IMR-90 (cell line): Measurements from ENCODE around the gene AOPEP. TPM values are rescaled to one million over a fixed set of nuclear protein-coding genes. Genes with fewer than 3 reads are reported as not detected.

Source experiments
- ATAC-seq: fragments of 200-7000 bp; cut with Tn5 transposase; 2 replicates; pipeline ENCODE4 v1.9.1; 2020; ENCODE audit warnings: low read depth, mild to moderate bottlenecking, moderate library complexity
- BruUV-seq: library from RNA; stranded (reverse); fragments of 400-500 nt; replicated peaks from 2 replicates; lab custom pipeline; 2021; lab: Mats Ljungman, UMichigan
- CTCF ChIA-PET: fragments of 300-600 bp; formaldehyde crosslinking; extraction: SDS; loops from one replicate; lab custom pipeline; 2021; ENCODE audit warnings: antibody characterized with exemption; lab: Yijun Ruan, JAX
- POLR2A ChIA-PET: fragments of 300-600 bp; sonication (Branson Sonifier 250); formaldehyde crosslinking; loops from one replicate; lab custom pipeline; 2022; ENCODE audit warnings: antibody characterized with exemption; ENCODE audit not compliant: unreplicated experiment; lab: Charles Lee
- DNase-seq: peaks from one replicate; pipeline ENCODE4 v3.0.0; 2013
- H2AFZ ChIP-seq: replicated peaks from 2 replicates; pipeline ENCODE3; 2013; ENCODE audit warnings: low read length, mild to moderate bottlenecking; ENCODE audit not compliant: poor library complexity
- H2AK5ac ChIP-seq: 2 replicates; pipeline ENCODE4 v1.6.1; 2013; ENCODE audit warnings: low read depth, low read length, inconsistent platforms
- H2AK9ac ChIP-seq: replicated peaks from 2 replicates; pipeline ENCODE3; 2013; ENCODE audit warnings: mild to moderate bottlenecking, low read depth, low read length, moderate library complexity; ENCODE audit not compliant: poor library complexity
- H2BK120ac ChIP-seq: 2 replicates; pipeline ENCODE4 v1.6.1; 2013; ENCODE audit warnings: low read depth, low read length, inconsistent platforms
- H2BK15ac ChIP-seq: 3 replicates; pipeline ENCODE4 v1.6.1; 2013; ENCODE audit warnings: low read depth, low read length, inconsistent platforms
- H2BK20ac ChIP-seq: 2 replicates; pipeline ENCODE4 v1.6.1; 2013; ENCODE audit warnings: low read depth, mild to moderate bottlenecking, inconsistent platforms, low read length, moderate library complexity
- H2BK5ac ChIP-seq: 2 replicates; pipeline ENCODE4 v1.6.1; 2013; ENCODE audit warnings: mild to moderate bottlenecking, low read depth, low read length, inconsistent platforms; ENCODE audit not compliant: poor library complexity, severe bottlenecking
- H3K14ac ChIP-seq: replicated peaks from 2 replicates; pipeline ENCODE4 v1.6.1; 2013; ENCODE audit warnings: low read depth, low read length, inconsistent platforms
- H3K18ac ChIP-seq: 2 replicates; pipeline ENCODE4 v1.6.1; 2013; ENCODE audit warnings: low read depth, low read length, control low read depth
- H3K23ac ChIP-seq: 2 replicates; pipeline ENCODE4 v1.6.1; 2013; ENCODE audit warnings: low read depth, low read length, inconsistent platforms
- H3K27ac ChIP-seq: 2 replicates; pipeline ENCODE4 v1.5.1; 2013; ENCODE audit warnings: mild to moderate bottlenecking, control low read depth, low read length; ENCODE audit not compliant: insufficient read depth
- H3K27me3 ChIP-seq: 2 replicates; pipeline ENCODE4 v1.6.1; 2013; ENCODE audit warnings: low read length; ENCODE audit not compliant: control insufficient read depth, insufficient read depth
- H3K36me3 ChIP-seq: 2 replicates; pipeline ENCODE4 v1.6.1; 2013; ENCODE audit warnings: low read length, mixed read lengths; ENCODE audit not compliant: control insufficient read depth, insufficient read depth
- H3K4ac ChIP-seq: 2 replicates; pipeline ENCODE4 v1.6.1; 2013; ENCODE audit warnings: low read depth, low read length, inconsistent platforms
- H3K4me1 ChIP-seq: 2 replicates; pipeline ENCODE4 v1.6.1; 2013; ENCODE audit warnings: low read length, mixed read lengths; ENCODE audit not compliant: control insufficient read depth, insufficient read depth
- H3K4me2 ChIP-seq: 2 replicates; pipeline ENCODE4 v1.6.1; 2013; ENCODE audit warnings: low read depth, mild to moderate bottlenecking, control low read depth, low read length, moderate library complexity
- H3K4me3 ChIP-seq: 2 replicates; pipeline ENCODE4 v1.5.1; 2013; ENCODE audit warnings: low read depth, mild to moderate bottlenecking, control low read depth, low read length, moderate library complexity; ENCODE audit not compliant: insufficient read depth
- H3K56ac ChIP-seq: 2 replicates; pipeline ENCODE4 v1.6.1; 2013; ENCODE audit warnings: low read length, inconsistent platforms; ENCODE audit not compliant: insufficient read depth; ENCODE audit errors: extremely low read depth
- H3K79me1 ChIP-seq, 2 experiments: 2 replicates each; pipeline ENCODE4 v1.6.1; 2013; ENCODE audit warnings: low read length in 2 of 2, inconsistent platforms in 1 of 2, low read depth in 1 of 2
- H3K9ac ChIP-seq: 2 replicates; pipeline ENCODE4 v1.6.1; 2013; ENCODE audit warnings: low read depth, low read length, control low read depth
- H3K9me1 ChIP-seq: 2 replicates; pipeline ENCODE4 v1.6.1; 2013; ENCODE audit warnings: low read length, inconsistent platforms; ENCODE audit not compliant: insufficient read depth
- H3K9me3 ChIP-seq: 2 replicates; pipeline ENCODE4 v1.6.1; 2013; ENCODE audit warnings: low read length; ENCODE audit not compliant: control insufficient read depth, insufficient read depth
- H4K20me1 ChIP-seq: 2 replicates; pipeline ENCODE4 v1.6.1; 2013; ENCODE audit warnings: low read length, inconsistent platforms; ENCODE audit not compliant: insufficient read depth
- H4K5ac ChIP-seq: 2 replicates; pipeline ENCODE4 v1.6.1; 2013; ENCODE audit warnings: mild to moderate bottlenecking, low read depth, low read length, control low read depth
- H4K8ac ChIP-seq, 2 experiments: 2 replicates each; pipeline ENCODE4 v1.6.1; 2013; ENCODE audit warnings: low read depth in 2 of 2, low read length in 2 of 2, control low read depth in 1 of 2, inconsistent platforms in 1 of 2
- H4K91ac ChIP-seq: 2 replicates; pipeline ENCODE4 v1.6.1; 2013; ENCODE audit warnings: low read depth, low read length, inconsistent platforms; ENCODE audit not compliant: insufficient read depth
- BHLHE40 ChIP-seq: fragments of 150-350 bp; IDR thresholded peaks from 2 replicates; pipeline ENCODE4 v1.6.1; 2016; ENCODE audit warnings: mild to moderate bottlenecking, low read depth, low read length
- CEBPB ChIP-seq: IDR thresholded peaks from 2 replicates; pipeline ENCODE4 v1.6.1; 2012; ENCODE audit warnings: low read depth, low read length, improper control_type of control experiment
- CHD1 ChIP-seq: IDR thresholded peaks from 2 replicates; pipeline ENCODE4 v1.6.1; 2012; ENCODE audit warnings: low read depth, low read length, improper control_type of control experiment
- CTCF ChIP-seq: conservative IDR thresholded peaks from 2 replicates; pipeline ENCODE4 v1.5.1; 2012; ENCODE audit warnings: mild to moderate bottlenecking, low read depth, low read length, improper control_type of control experiment
- FOS ChIP-seq: fragments of 150-350 bp; IDR thresholded peaks from 2 replicates; pipeline ENCODE4 v1.6.1; 2016; ENCODE audit warnings: low read depth, low read length
- MAFK ChIP-seq: IDR thresholded peaks from 2 replicates; pipeline ENCODE4 v1.6.1; 2012; ENCODE audit warnings: low read depth, low read length, improper control_type of control experiment
- MAZ ChIP-seq: IDR thresholded peaks from 2 replicates; pipeline ENCODE4 v1.6.1; 2012; ENCODE audit warnings: low read depth, mild to moderate bottlenecking, low read length, improper control_type of control experiment, moderate library complexity, borderline replicate concordance
- RAD21 ChIP-seq: IDR thresholded peaks from 2 replicates; pipeline ENCODE4 v1.6.1; 2012; ENCODE audit warnings: low read length, improper control_type of control experiment
- WGBS, 2 experiments: methylation state at CpG; one replicate each; pipeline versions ENCODE4 v1.1.5 to v1.1.7; 2013; ENCODE audit warnings: missing lambda C conversion rate in 2 of 2; ENCODE audit not compliant: insufficient read length in 1 of 2; ENCODE audit errors: extremely low coverage in 2 of 2; 5-methylcytosine and 5-hydroxymethylcytosine counted together
- dilution Hi-C: fragments of 300-500 bp; cut with HindIII; formaldehyde crosslinking; loops from one replicate; pipeline ENCODE4 v1.14.3; 2018; ENCODE audit warnings: low sequenced_read_pairs; ENCODE audit not compliant: unreplicated experiment
- in situ Hi-C: fragments of 300-500 bp; cut with MboI; formaldehyde crosslinking; loops from 3 replicates; pipeline ENCODE4 v1.14.3; 2019; ENCODE audit warnings: low sequenced_read_pairs, inconsistent platforms, mixed read lengths
- intact Hi-C: fragments of 100-400 bp; cut with micrococcal nuclease; formaldehyde crosslinking; loops from 2 replicates; pipeline ENCODE4 v1.10.0; 2022
- polyA plus RNA-seq, 3 experiments: library from polyadenylated mRNA; depleted of rRNA; stranded (reverse); fragments of >200 nt; gene quantifications; 2 replicates each; pipeline ENCODE4 v1.2.3, GENCODE V29; 2012; ENCODE audit warnings: low replicate concordance in 1 of 3
- total RNA-seq: library from RNA; depleted of rRNA; stranded (reverse); fragments of >200 nt; gene quantifications from 2 replicates; pipeline ENCODE4 v1.2.3, GENCODE V29; 2012

AOPEP gene
- total and polyA plus RNA-seq, 2 of the 4 experiments (the other 2 are of a cell fraction), result 34.9 to 38.7 TPM

- DNase-seq (no peak), ATAC-seq (no peak)
- H3K9me3 ChIP-seq, result no peaks in the 10 kb centered on the region
- POLR2A ChIA-PET, result no interaction called here
- no peak overlapping the region for H3K14ac ChIP-seq
- no peak overlapping the region for H3K4ac ChIP-seq
- no peak overlapping the region for H2BK120ac ChIP-seq
- H3K4me2 ChIP-seq, result no peak overlapping the region
- TF ChIP-seq MAFK, result no peak
- TF ChIP-seq RAD21, result no peak
- no peak for TF ChIP-seq BHLHE40
- TF ChIP-seq CEBPB, result no peak
- TF ChIP-seq FOS, result no peak
- TF ChIP-seq MAZ, result no peak
- no peak for TF ChIP-seq CHD1
- TF ChIP-seq CTCF, result no peak
- no peak overlapping the region for H4K8ac ChIP-seq
- H3K79me1 ChIP-seq, result no peaks in the 10 kb centered on the region
- in situ Hi-C loops, result no loop called here
- intact Hi-C loops, result no loop called here
- H3K9me1 ChIP-seq, result peaks cover 8% of the 10 kb centered on the region; the same call in 1 of the 2 replicates
- no peak overlapping the region for H3K56ac ChIP-seq
- H2AK5ac ChIP-seq, result no peak overlapping the region
- no peaks in the 10 kb centered on the region for H4K20me1 ChIP-seq
- no peak overlapping the region for H3K9ac ChIP-seq
- H2BK15ac ChIP-seq, result no peak overlapping the region
- H3K4me1 ChIP-seq, result no peaks in the 10 kb centered on the region
- H3K27ac ChIP-seq, result no peak overlapping the region
- CTCF ChIA-PET, result interaction anchor here (0.6 to 1.5 kb wide), 2 partner anchors 12 to 1414 kb away, joined by 3 to 4 read pairs; no protein-coding TSS in a partner anchor
- peaks cover 7% of the 10 kb centered on the region; the same call in 1 of the 2 replicates for H3K36me3 ChIP-seq
- no peak overlapping the region for H4K5ac ChIP-seq
- dilution Hi-C loops, result no loop called here
- no peak overlapping the region for H2BK5ac ChIP-seq
- H3K4me3 ChIP-seq, result no peak overlapping the region
- BruUV-seq, result no TSS peak
- H4K91ac ChIP-seq, result no peak overlapping the region
- H2BK20ac ChIP-seq, result no peak overlapping the region
- H2AFZ ChIP-seq, result no peak overlapping the region
- no peak overlapping the region for H3K18ac ChIP-seq
- no peaks in the 10 kb centered on the region for H3K27me3 ChIP-seq
- no CpG with 5 or more reads among the region's 11 CpGs for WGBS, 2 experiments
- no peak overlapping the region for H2AK9ac ChIP-seq
- no peak overlapping the region for H3K23ac ChIP-seq
Measured at GRCh38 chr9:95116002-95116807, 389.7 kb downstream of the AOPEP start.
